HUES64 (cell line): Measurements from ENCODE around the gene LARGE2. TPM values are rescaled to one million over a fixed set of nuclear protein-coding genes. Genes with fewer than 3 reads are reported as not detected.

ENCODE experiments used
- H3K27ac ChIP-seq: 2 replicates; pipeline ENCODE4 v1.7.0; 2013; ENCODE audit warnings: low read depth, low read length, inconsistent platforms
- H3K27me3 ChIP-seq: 2 replicates; pipeline ENCODE4 v1.6.1; 2013; ENCODE audit warnings: mild to moderate bottlenecking, low read length; ENCODE audit not compliant: insufficient read depth
- H3K36me3 ChIP-seq: 2 replicates; pipeline ENCODE4 v1.6.1; 2013; ENCODE audit warnings: mild to moderate bottlenecking, low read length; ENCODE audit not compliant: insufficient read depth
- H3K4me1 ChIP-seq: 2 replicates; pipeline ENCODE4 v1.6.1; 2013; ENCODE audit warnings: mild to moderate bottlenecking, low read length, moderate library complexity; ENCODE audit not compliant: insufficient read depth
- H3K4me3 ChIP-seq: 2 replicates; pipeline ENCODE4 v1.5.1; 2013; ENCODE audit warnings: mild to moderate bottlenecking, low read length, moderate library complexity
- H3K9ac ChIP-seq: 2 replicates; pipeline ENCODE4 v1.6.1; 2013; ENCODE audit warnings: mild to moderate bottlenecking, low read depth, low read length
- H3K9me3 ChIP-seq: 2 replicates; pipeline ENCODE4 v1.6.1; 2013; ENCODE audit warnings: low read depth, low read length; ENCODE audit not compliant: insufficient read depth
- WGBS: fragments of 150-250, 120-280 bp; methylation state at CpG from one replicate; pipeline ENCODE4 v1.1.7; 2013; ENCODE audit warnings: missing lambda C conversion rate; 5-methylcytosine and 5-hydroxymethylcytosine counted together
- polyA plus RNA-seq, 2 experiments: library from polyadenylated mRNA; stranded (reverse); fragments of 50-300 nt; gene quantifications; one replicate each; pipeline ENCODE4 v1.2.3, GENCODE V29; 2013

Gene LARGE2
- 61.0 TPM for polyA plus RNA-seq (2013, experiment 1 of 2)
- 59.7 TPM for polyA plus RNA-seq (2013, experiment 2 of 2)

- H3K4me1 ChIP-seq: peaks cover 10% of the 10 kb centered on the region; the same call in 1 of the 2 replicates
- H3K27ac ChIP-seq: peak within 1 kb of the TSS; percentile 80; the same call in 1 of the 2 replicates
- peaks cover 26% of the 10 kb centered on the region; the same call in 1 of the 2 replicates for H3K36me3 ChIP-seq
- H3K9ac ChIP-seq: peak within 1 kb of the TSS; percentile 71
- H3K4me3 ChIP-seq: peak within 1 kb of the TSS; percentile 66
- under 1% methylated on average over 73 of the region's 73 CpGs for whole genome bisulfite sequencing
- H3K27me3 ChIP-seq: peaks cover 22% of the 10 kb centered on the region
- no peaks in the 10 kb centered on the region for H3K9me3 ChIP-seq
Measured at GRCh38 chr11:45922425-45923082, at the start of gene LARGE2. Gene LARGE2, plus strand, starts transcription at chr11:45922656. Its CDS starts 227 bp downstream, at chr11:45922883.

GRCh38 chr11:45876401-45876800 is 46.1 kb upstream of the LARGE2 start:
- peaks cover 20% of the 10 kb centered on the region for H3K36me3 ChIP-seq
- H3K27ac ChIP-seq: no peak overlapping the region

GRCh38 chr11:45877221-45877620 is 45.2 kb upstream of the LARGE2 start:
- Histone ChIP-seq H3K27ac (no peak overlapping the region), H3K4me1 (peaks cover 23% of the 10 kb centered on the region), H3K36me3 (peaks cover 14% of the 10 kb centered on the region), H3K9ac (no peak overlapping the region), H3K9me3 (no peaks in the 10 kb centered on the region), H3K27me3 (no peaks in the 10 kb centered on the region), H3K4me3 (no peak overlapping the region)
- WGBS: 96% methylated on average over 8 of the region's 8 CpGs

More at GRCh38 chr11:45876401-45876800, 46.1 kb upstream of the LARGE2 start:
- Histone ChIP-seq H3K9me3 (no peaks in the 10 kb centered on the region), H3K9ac (no peak overlapping the region), H3K4me3 (no peak overlapping the region), H3K4me1 (peaks cover 23% of the 10 kb centered on the region), H3K27me3 (no peaks in the 10 kb centered on the region)
- 53% methylated on average over 6 of the region's 6 CpGs for whole genome bisulfite sequencing

- no peaks in the 10 kb centered on the region for H3K27me3 ChIP-seq
- no peak overlapping the region for H3K27ac ChIP-seq
- 95% methylated on average over 3 of the region's 3 CpGs for WGBS
- H3K4me3 ChIP-seq: no peak overlapping the region
- H3K9me3 ChIP-seq: no peaks in the 10 kb centered on the region
- no peak overlapping the region for H3K9ac ChIP-seq
- H3K36me3 ChIP-seq: peaks cover 14% of the 10 kb centered on the region
- H3K4me1 ChIP-seq: peaks cover 22% of the 10 kb centered on the region
Measured at GRCh38 chr11:45877845-45878244, 44.6 kb upstream of the LARGE2 start.

- 92% methylated on average over 7 of the region's 7 CpGs for WGBS
- H3K9me3 ChIP-seq: no peaks in the 10 kb centered on the region
- H3K27ac ChIP-seq: no peak overlapping the region
- H3K4me3 ChIP-seq: no peak overlapping the region
- peaks cover 17% of the 10 kb centered on the region for H3K4me1 ChIP-seq
- no peak overlapping the region for H3K9ac ChIP-seq
- no peaks in the 10 kb centered on the region for H3K27me3 ChIP-seq
- H3K36me3 ChIP-seq: peaks cover 7% of the 10 kb centered on the region
Measured at GRCh38 chr11:45879803-45880686, 42.4 kb upstream of the LARGE2 start.

- 93% methylated on average over 15 of the region's 15 CpGs for WGBS
- no peak overlapping the region for H3K27ac ChIP-seq
- H3K9me3 ChIP-seq: no peaks in the 10 kb centered on the region
- peaks cover 2% of the 10 kb centered on the region; the same call in 1 of the 2 replicates for H3K27me3 ChIP-seq
- H3K36me3 ChIP-seq: peaks cover 7% of the 10 kb centered on the region
- no peak overlapping the region for H3K9ac ChIP-seq
- H3K4me3 ChIP-seq: no peak overlapping the region
- peaks cover 12% of the 10 kb centered on the region for H3K4me1 ChIP-seq
Measured at GRCh38 chr11:45880772-45881570, 41.5 kb upstream of the LARGE2 start.

GRCh38 chr11:45881708-45882368 is 40.6 kb upstream of the LARGE2 start:
- Histone ChIP-seq H3K36me3 (peaks cover 7% of the 10 kb centered on the region), H3K4me3 (no peak overlapping the region), H3K9me3 (no peaks in the 10 kb centered on the region), H3K4me1 (peaks cover 3% of the 10 kb centered on the region), H3K27me3 (peaks cover 7% of the 10 kb centered on the region; the same call in 1 of the 2 replicates), H3K27ac (no peak overlapping the region), H3K9ac (no peak overlapping the region)
- WGBS: 88% methylated on average over 4 of the region's 6 CpGs

GRCh38 chr11:45884596-45885185 is 37.8 kb upstream of the LARGE2 start:
- H3K36me3 ChIP-seq: peaks cover 7% of the 10 kb centered on the region
- peaks cover 9% of the 10 kb centered on the region; the same call in 1 of the 2 replicates for H3K27me3 ChIP-seq
- no peak overlapping the region for H3K27ac ChIP-seq
- no peak overlapping the region for H3K4me3 ChIP-seq
- no peaks in the 10 kb centered on the region for H3K9me3 ChIP-seq
- H3K9ac ChIP-seq: no peak overlapping the region
- WGBS: 87% methylated on average over 10 of the region's 10 CpGs
- no peaks in the 10 kb centered on the region for H3K4me1 ChIP-seq

- Histone ChIP-seq H3K36me3 (peaks cover 7% of the 10 kb centered on the region), H3K27ac (no peak within 1 kb of the TSS; the same call in 1 of the 2 replicates), H3K27me3 (peaks cover 9% of the 10 kb centered on the region; the same call in 1 of the 2 replicates), H3K9me3 (no peaks in the 10 kb centered on the region), H3K4me3 (peak within 1 kb of the TSS; percentile 75), H3K9ac (peak within 1 kb of the TSS; percentile 59; the same call in 1 of the 2 replicates), H3K4me1 (no peaks in the 10 kb centered on the region)
- 1% methylated on average over 73 of the region's 73 CpGs for WGBS
Measured at GRCh38 chr11:45885274-45885920, 37.1 kb upstream of the LARGE2 start, which contains the start of gene MAPK8IP1. Gene MAPK8IP1, plus strand, starts transcription at chr11:45885651. Its CDS starts 170 bp downstream, at chr11:45885821.
